ENCODE results near the gene ABHD15. TPM values are rescaled to one million over a fixed set of nuclear protein-coding genes. Genes with fewer than 3 reads are reported as not detected.

Gene ABHD15
- total and polyA plus RNA-seq, 2 donors (not counting 3 experiments of a cell fraction or from before 2014, with no cell fraction given), result 3.8 to 5.6 TPM

DNA sequence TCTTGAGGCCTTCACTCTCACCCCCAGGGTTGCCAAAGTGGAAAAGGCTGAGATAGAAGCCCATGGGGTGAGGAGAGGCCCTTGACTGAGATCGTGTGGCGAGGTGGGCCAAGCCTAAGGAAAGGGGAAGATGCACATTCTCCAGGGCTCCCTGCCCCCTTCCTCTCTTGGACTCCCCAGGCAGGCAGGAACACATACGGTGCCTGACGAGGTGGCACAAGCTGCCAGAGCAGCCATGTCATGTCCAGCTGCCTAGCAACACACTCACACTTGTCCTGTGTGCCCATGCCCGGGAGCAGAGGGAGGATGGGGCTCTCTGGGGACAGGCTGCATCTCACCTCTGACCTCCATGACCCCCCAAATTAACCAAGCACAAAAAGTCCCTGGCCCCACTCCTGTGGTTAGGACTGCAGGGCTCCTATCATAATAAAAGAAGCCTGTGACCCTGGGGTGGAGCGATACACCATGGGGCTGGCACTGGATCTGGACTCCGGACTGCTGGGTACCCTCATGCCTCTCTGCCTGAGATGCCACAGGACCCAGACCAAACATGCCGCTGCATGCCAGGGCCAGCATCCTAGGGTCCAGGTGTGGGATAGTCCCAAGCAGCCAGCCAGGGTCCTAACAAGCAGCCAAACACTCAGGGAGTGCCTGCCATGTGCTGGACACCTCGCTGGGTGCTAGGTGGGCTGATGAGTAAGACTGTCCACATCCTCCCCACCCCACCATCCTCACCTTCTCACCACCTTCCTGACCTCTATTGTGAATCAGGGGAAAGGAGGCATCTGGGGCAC, 20.0 kb upstream of the ABHD15 start:
- no peak for FAIRE-seq
- dilution Hi-C loops (cut with MboI; ENCODE audit: extremely low pct_ligation_motif_present, low sequenced_read_pairs), result no loop called here
- H3K4me3 ChIP-seq (replicated peaks in 1 of 3; ENCODE audit: insufficient read depth in 1 of 3, low read depth in 1 of 3, low read length in 3 of 3), result no peak overlapping the region

More for the DNA sequence above, 20.0 kb upstream of the ABHD15 start:
- no peaks in the 10 kb centered on the region for H3K27me3 ChIP-seq (ENCODE audit: control insufficient read depth in 2 of 2, insufficient read depth in 2 of 2, low read length in 2 of 2)
- CTCF ChIA-PET, result interaction anchor here (1.2 to 4.2 kb wide), 4 partner anchors 12 to 31 kb away, joined by 3 to 27 read pairs (median 7); no protein-coding TSS in a partner anchor
- H2AFZ ChIP-seq (ENCODE audit: low read depth, low read length), result no peak overlapping the region
- H3K36me3 ChIP-seq (ENCODE audit: control insufficient read depth in 2 of 2, extremely low read depth in 1 of 2, insufficient read depth in 2 of 2, low read length in 2 of 2), result peaks cover 0 to 13% of the 10 kb centered on the region in 2 experiments
- H3K4me1 ChIP-seq (ENCODE audit: control insufficient read depth, extremely low read depth, insufficient read depth, low read length), result peaks cover 66% of the 10 kb centered on the region
- POLR2A ChIA-PET, result interaction anchor here (0.5 kb wide), 1 partner anchor 147 kb away, joined by 3 read pairs; no protein-coding TSS in a partner anchor
- H3K9ac ChIP-seq (replicated peaks; ENCODE audit: extremely low read depth, insufficient read depth, low read length), result peak overlapping the region; percentile 4
- no peaks in the 10 kb centered on the region for H3K9me3 ChIP-seq (replicated peaks; ENCODE audit: control insufficient read depth, insufficient read depth, low read length)
- H4K20me1 ChIP-seq (replicated peaks; ENCODE audit: control insufficient read depth, extremely low read depth, insufficient read depth, low read length), result no peaks in the 10 kb centered on the region
- no TSS peak for BruUV-seq (replicated peaks)
- H3K79me2 ChIP-seq (ENCODE audit: control insufficient read depth, insufficient read depth, low read length), result peaks cover 72% of the 10 kb centered on the region
- TF ChIP-seq POLR2A (IDR thresholded peaks at IDR 0.05; ENCODE audit: low read depth, low read length) (no peak), MAX (IDR thresholded peaks at IDR 0.05; ENCODE audit: insufficient read depth, insufficient read length) (no peak), EZH2 (IDR thresholded peaks at IDR 0.05; ENCODE audit: borderline replicate concordance, low read depth, low read length, severe bottlenecking) (no peak), JUN (IDR thresholded peaks at IDR 0.05; ENCODE audit: borderline replicate concordance, insufficient read depth, insufficient read length, low read depth) (no peak), MYC (IDR thresholded peaks at IDR 0.05; ENCODE audit: low read depth, low read length) (no peak), POLR2AphosphoS5 (IDR thresholded peaks at IDR 0.05; ENCODE audit: insufficient read depth, low read depth, low read length) (no peak), GATA2 (IDR thresholded peaks at IDR 0.05; ENCODE audit: insufficient read depth, insufficient read length, low read depth, low read length) (no peak), FOS (IDR thresholded peaks at IDR 0.05; ENCODE audit: borderline replicate concordance, insufficient read depth, low read length) (no peak)
- TF ChIP-seq, protein P1, sequence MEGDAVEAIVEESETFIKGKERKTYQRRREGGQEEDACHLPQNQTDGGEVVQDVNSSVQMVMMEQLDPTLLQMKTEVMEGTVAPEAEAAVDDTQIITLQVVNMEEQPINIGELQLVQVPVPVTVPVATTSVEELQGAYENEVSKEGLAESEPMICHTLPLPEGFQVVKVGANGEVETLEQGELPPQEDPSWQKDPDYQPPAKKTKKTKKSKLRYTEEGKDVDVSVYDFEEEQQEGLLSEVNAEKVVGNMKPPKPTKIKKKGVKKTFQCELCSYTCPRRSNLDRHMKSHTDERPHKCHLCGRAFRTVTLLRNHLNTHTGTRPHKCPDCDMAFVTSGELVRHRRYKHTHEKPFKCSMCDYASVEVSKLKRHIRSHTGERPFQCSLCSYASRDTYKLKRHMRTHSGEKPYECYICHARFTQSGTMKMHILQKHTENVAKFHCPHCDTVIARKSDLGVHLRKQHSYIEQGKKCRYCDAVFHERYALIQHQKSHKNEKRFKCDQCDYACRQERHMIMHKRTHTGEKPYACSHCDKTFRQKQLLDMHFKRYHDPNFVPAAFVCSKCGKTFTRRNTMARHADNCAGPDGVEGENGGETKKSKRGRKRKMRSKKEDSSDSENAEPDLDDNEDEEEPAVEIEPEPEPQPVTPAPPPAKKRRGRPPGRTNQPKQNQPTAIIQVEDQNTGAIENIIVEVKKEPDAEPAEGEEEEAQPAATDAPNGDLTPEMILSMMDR (IDR thresholded peaks at IDR 0.05; ENCODE audit: extremely low read depth in 1 of 2, insufficient read depth in 1 of 2, low read depth in 1 of 2, low read length in 2 of 2), result no peak
- H3K27ac ChIP-seq (ENCODE audit: insufficient read depth, low read depth, low read length), result peak overlapping the region; percentile 66
- H3K4me2 ChIP-seq (ENCODE audit: insufficient read depth, low read length), result peak overlapping the region; percentile 66
- no peaks in the 10 kb centered on the region for H3K9me1 ChIP-seq (replicated peaks; ENCODE audit: control insufficient read depth, extremely low read depth, insufficient read depth, low read length)
- DNase-seq (ENCODE audit: low read depth, low spot score), result no peak
- intact Hi-C loops (cut with micrococcal nuclease), result loop anchor here (5.0 kb wide), 1 partner anchor 195 kb away; the partner anchor contains the start of gene TAOK1

All from endothelial cell of umbilical vein (primary cell).